Endodermal cell (in vitro differentiated cells): ENCODE results near the gene L1TD1. TPM values are rescaled to one million over a fixed set of nuclear protein-coding genes. Genes with fewer than 3 reads are reported as not detected.

ENCODE experiments used
- DNase-seq: peaks from one replicate; pipeline ENCODE4 v3.0.0-alpha.2; 2017
- H3K27ac ChIP-seq: 2 replicates; pipeline ENCODE4 v1.5.1; 2013; ENCODE audit warnings: mild to moderate bottlenecking, low read depth, low read length, moderate library complexity
- H3K27me3 ChIP-seq: 2 replicates; pipeline ENCODE4 v1.6.1; 2013; ENCODE audit warnings: mild to moderate bottlenecking, low read length, moderate library complexity; ENCODE audit not compliant: insufficient read depth, control insufficient read depth, poor library complexity, severe bottlenecking
- H3K36me3 ChIP-seq: 2 replicates; pipeline ENCODE4 v1.7.0; 2013; ENCODE audit warnings: mild to moderate bottlenecking, low read length, moderate library complexity; ENCODE audit not compliant: control insufficient read depth, insufficient read depth
- H3K4me1 ChIP-seq: one replicate; pipeline ENCODE4 v1.7.0; 2013; ENCODE audit warnings: low read length; ENCODE audit not compliant: control insufficient read depth, insufficient read depth
- H3K4me3 ChIP-seq: 2 replicates; pipeline ENCODE4 v1.5.1; 2013; ENCODE audit warnings: mild to moderate bottlenecking, low read length, moderate library complexity
- H3K9ac ChIP-seq: 2 replicates; pipeline ENCODE4 v1.6.1; 2013; ENCODE audit warnings: mild to moderate bottlenecking, low read length, moderate library complexity; ENCODE audit not compliant: poor library complexity, severe bottlenecking; ENCODE audit errors: extremely low read depth
- H3K9me3 ChIP-seq: 2 replicates; pipeline ENCODE4 v1.6.1; 2013; ENCODE audit warnings: mild to moderate bottlenecking, low read length, moderate library complexity; ENCODE audit not compliant: control insufficient read depth
- H3K27ac Mint-ChIP-seq: 2 replicates; pipeline ENCODE4 v1.8.0; 2020; ENCODE audit warnings: mixed read lengths
- H3K27me3 Mint-ChIP-seq: 2 replicates; pipeline ENCODE4 v1.8.0; 2021; ENCODE audit warnings: mild to moderate bottlenecking, mixed read lengths; ENCODE audit not compliant: insufficient read depth
- H3K36me3 Mint-ChIP-seq: 2 replicates; pipeline ENCODE4 v1.8.0; 2020; ENCODE audit warnings: low read depth, mixed read lengths
- H3K4me1 Mint-ChIP-seq: 2 replicates; pipeline ENCODE4 v1.8.0; 2020; ENCODE audit warnings: mixed read lengths
- H3K4me3 Mint-ChIP-seq: 2 replicates; pipeline ENCODE4 v1.8.0; 2020; ENCODE audit warnings: mild to moderate bottlenecking, moderate library complexity, mixed read lengths
- H3K9me3 Mint-ChIP-seq: 2 replicates; pipeline ENCODE4 v1.8.0; 2020; ENCODE audit warnings: mild to moderate bottlenecking, mixed read lengths
- WGBS, 2 experiments: methylation state at CpG; one replicate each; pipeline versions ENCODE4 v1.1.5 to v1.1.7; 2013; ENCODE audit warnings: missing lambda C conversion rate in 2 of 2, mixed read lengths in 1 of 2; ENCODE audit not compliant: insufficient coverage in 1 of 2, insufficient read length in 1 of 2; 5-methylcytosine and 5-hydroxymethylcytosine counted together
- total RNA-seq, 2 donors: library from RNA; stranded (reverse); fragmentation: NEBNext Ultra II Directional in 1 of 2; extraction: Animal tissue kit (Norgen Biotek cat#: 25700) in 1 of 2; gene quantifications; 2 replicates in 1 of 2; 3 replicates in 1 of 2; pipeline ENCODE4 v1.2.1, GENCODE V29; 2021
- TF ChIP-seq, protein P1 (sequence below): fragments of 200-600 bp; sonication (generic); conservative IDR thresholded peaks from 2 replicates; pipeline ENCODE4 v1.5.0; 2021; ENCODE audit warnings: antibody characterized with exemption, mild to moderate bottlenecking

Gene L1TD1
- total RNA-seq, 2 donors from 2014 or later = 66.7 to 200 TPM

DNA sequence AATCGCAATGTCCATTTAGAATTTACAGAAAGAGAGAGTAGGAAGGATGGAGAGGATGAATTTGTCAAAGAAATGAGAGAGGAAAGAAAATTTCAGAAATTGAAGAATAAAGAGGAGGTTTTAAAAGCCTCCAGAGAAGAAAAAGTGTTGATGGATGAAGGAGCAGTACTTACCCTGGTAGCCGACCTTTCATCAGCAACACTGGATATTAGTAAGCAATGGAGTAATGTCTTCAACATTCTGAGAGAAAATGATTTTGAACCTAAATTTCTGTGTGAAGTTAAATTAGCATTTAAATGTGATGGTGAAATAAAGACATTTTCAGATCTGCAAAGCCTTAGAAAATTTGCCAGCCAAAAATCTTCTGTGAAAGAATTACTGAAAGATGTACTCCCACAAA, 12.5 kb downstream of the L1TD1 start:
- Mint-ChIP-seq H3K4me1 (peaks cover 18% of the 10 kb centered on the region), H3K27me3 (no peaks in the 10 kb centered on the region), H3K4me3 (peak overlapping the region; percentile 3), H3K36me3 (peaks cover 92% of the 10 kb centered on the region), H3K9me3 (peaks cover 31% of the 10 kb centered on the region), H3K27ac (no peak overlapping the region)
- H3K9me3 ChIP-seq = peaks cover 62% of the 10 kb centered on the region
- H3K4me1 ChIP-seq = no peaks in the 10 kb centered on the region
- peak overlapping the region; percentile 5 for H3K4me3 ChIP-seq
- peaks cover 89% of the 10 kb centered on the region for H3K36me3 ChIP-seq
- 94 to 97% methylated on average over 2 of the region's 2 CpGs for WGBS, 2 experiments
- H3K27ac ChIP-seq = no peak overlapping the region
- no peaks in the 10 kb centered on the region for H3K27me3 ChIP-seq
- H3K9ac ChIP-seq = no peak overlapping the region
- TF ChIP-seq, protein P1, sequence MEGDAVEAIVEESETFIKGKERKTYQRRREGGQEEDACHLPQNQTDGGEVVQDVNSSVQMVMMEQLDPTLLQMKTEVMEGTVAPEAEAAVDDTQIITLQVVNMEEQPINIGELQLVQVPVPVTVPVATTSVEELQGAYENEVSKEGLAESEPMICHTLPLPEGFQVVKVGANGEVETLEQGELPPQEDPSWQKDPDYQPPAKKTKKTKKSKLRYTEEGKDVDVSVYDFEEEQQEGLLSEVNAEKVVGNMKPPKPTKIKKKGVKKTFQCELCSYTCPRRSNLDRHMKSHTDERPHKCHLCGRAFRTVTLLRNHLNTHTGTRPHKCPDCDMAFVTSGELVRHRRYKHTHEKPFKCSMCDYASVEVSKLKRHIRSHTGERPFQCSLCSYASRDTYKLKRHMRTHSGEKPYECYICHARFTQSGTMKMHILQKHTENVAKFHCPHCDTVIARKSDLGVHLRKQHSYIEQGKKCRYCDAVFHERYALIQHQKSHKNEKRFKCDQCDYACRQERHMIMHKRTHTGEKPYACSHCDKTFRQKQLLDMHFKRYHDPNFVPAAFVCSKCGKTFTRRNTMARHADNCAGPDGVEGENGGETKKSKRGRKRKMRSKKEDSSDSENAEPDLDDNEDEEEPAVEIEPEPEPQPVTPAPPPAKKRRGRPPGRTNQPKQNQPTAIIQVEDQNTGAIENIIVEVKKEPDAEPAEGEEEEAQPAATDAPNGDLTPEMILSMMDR = no peak
- DNase-seq = no peak

DNA sequence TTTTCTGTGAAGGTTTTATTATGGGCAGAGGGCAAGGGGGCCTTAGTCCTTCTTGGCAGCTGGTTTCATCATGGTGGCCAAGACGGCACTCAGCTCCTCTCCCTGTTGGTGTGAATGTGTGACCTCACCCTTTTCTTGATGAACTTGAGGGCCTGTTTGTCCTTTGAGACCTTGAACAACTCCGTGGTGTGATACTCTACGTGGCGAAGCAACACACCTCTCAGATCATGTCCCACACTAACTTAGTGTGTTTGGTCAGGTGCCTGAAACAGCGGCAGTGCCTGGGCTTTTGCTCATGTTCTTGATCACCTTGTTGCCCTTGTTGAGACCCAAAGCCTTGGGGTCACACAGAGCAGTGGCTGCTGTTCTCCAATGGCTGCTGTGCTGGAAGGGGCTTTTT, 13.4 kb downstream of the L1TD1 start:
- no peak overlapping the region for H3K4me3 ChIP-seq
- Mint-ChIP-seq H3K27ac (peak overlapping the region; percentile 44), H3K9me3 (peaks cover 31% of the 10 kb centered on the region), H3K4me1 (peaks cover 18% of the 10 kb centered on the region), H3K27me3 (no peaks in the 10 kb centered on the region), H3K4me3 (no peak overlapping the region), H3K36me3 (peaks cover 90% of the 10 kb centered on the region)
- peaks cover 62% of the 10 kb centered on the region for H3K9me3 ChIP-seq
- WGBS, 2 experiments = 96 to 100% methylated on average over 4 to 5 of the region's 5 CpGs
- DNase-seq = peak; percentile 30
- H3K36me3 ChIP-seq = peaks cover 81% of the 10 kb centered on the region
- no peaks in the 10 kb centered on the region for H3K27me3 ChIP-seq
- TF ChIP-seq, protein P1 = no peak
- H3K27ac ChIP-seq = no peak overlapping the region
- H3K9ac ChIP-seq = no peak overlapping the region
- no peaks in the 10 kb centered on the region for H3K4me1 ChIP-seq

DNA sequence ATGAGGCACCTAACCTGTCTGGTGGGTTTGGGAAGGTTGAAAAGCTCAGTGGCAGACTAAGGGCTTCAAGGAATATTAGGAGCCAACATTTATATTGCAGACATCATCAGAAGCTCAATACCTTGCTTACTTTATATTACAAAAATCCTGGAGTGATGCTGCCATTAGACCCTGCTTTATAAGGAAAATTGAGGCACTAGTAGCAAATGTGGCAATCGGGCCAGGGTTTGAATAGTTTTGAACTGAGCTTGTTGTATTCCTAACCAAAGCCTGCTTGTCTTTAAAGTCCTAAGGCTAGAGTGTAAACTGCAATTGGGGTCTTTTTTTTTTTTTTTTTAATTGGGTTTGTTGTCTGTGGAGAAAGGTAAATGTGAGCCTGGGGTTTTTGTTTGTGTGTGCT, 14.3 kb downstream of the L1TD1 start:
- Histone ChIP-seq H3K27me3 (no peaks in the 10 kb centered on the region), H3K36me3 (peaks cover 72% of the 10 kb centered on the region), H3K9me3 (peaks cover 62% of the 10 kb centered on the region), H3K27ac (no peak overlapping the region), H3K4me1 (no peaks in the 10 kb centered on the region), H3K4me3 (peak overlapping the region; percentile 11), H3K9ac (no peak overlapping the region)
- whole genome bisulfite sequencing, 2 experiments = 57 to 83% methylated on average over 1 of the region's 1 CpG
- H3K27ac Mint-ChIP-seq = peak overlapping the region; percentile 41
- H3K36me3 Mint-ChIP-seq = peaks cover 83% of the 10 kb centered on the region
- DNase-seq = peak; percentile 12
- TF ChIP-seq, protein P1 = no peak
- peaks cover 18% of the 10 kb centered on the region for H3K4me1 Mint-ChIP-seq
- no peak overlapping the region for H3K4me3 Mint-ChIP-seq
- peaks cover 31% of the 10 kb centered on the region for H3K9me3 Mint-ChIP-seq
- no peaks in the 10 kb centered on the region for H3K27me3 Mint-ChIP-seq
